ENCODE data around the gene SPIRE2.

GRCh38 chr16:89918453-89919347 is 90.4 kb downstream of the SPIRE2 start, which contains the start of gene MC1R:
- TF ChIP-seq POLR2A (IDR thresholded peaks at IDR 0.05) (no peak), CTCF (IDR thresholded peaks at IDR 0.05) (peak in 3 of 4 experiments; percentile 22 to 43 (median 40)), POLR2AphosphoS5 (IDR thresholded peaks at IDR 0.05) (no peak)

All from gastroesophageal sphincter (tissue), 3 donors.